Trophoblast cell (in vitro differentiated cells and primary cell): Measurements from ENCODE around the gene WDR27.

Source experiments
- DNase-seq, 2 donors: peaks; one replicate each; pipeline ENCODE4 v3.0.0-alpha.2; 2016
- H2AFZ ChIP-seq: 2 replicates; pipeline ENCODE4 v1.6.1; 2013; ENCODE audit warnings: low read length, moderate library complexity, mild to moderate bottlenecking; ENCODE audit not compliant: insufficient read depth, poor library complexity
- H2AK5ac ChIP-seq: 2 replicates; pipeline ENCODE4 v1.6.1; 2013; ENCODE audit warnings: mild to moderate bottlenecking, low read length
- H2BK120ac ChIP-seq: 2 replicates; pipeline ENCODE4 v1.6.1; 2013; ENCODE audit warnings: low read length, mild to moderate bottlenecking, moderate library complexity; ENCODE audit not compliant: insufficient read depth, poor library complexity
- H2BK12ac ChIP-seq: 2 replicates; pipeline ENCODE4 v1.6.1; 2013; ENCODE audit warnings: mild to moderate bottlenecking, low read length, moderate library complexity
- H2BK5ac ChIP-seq: 2 replicates; pipeline ENCODE4 v1.6.1; 2013; ENCODE audit warnings: low read length, low read depth, moderate library complexity, mild to moderate bottlenecking; ENCODE audit not compliant: poor library complexity
- H3K14ac ChIP-seq: 2 replicates; pipeline ENCODE4 v1.6.1; 2013; ENCODE audit warnings: mild to moderate bottlenecking, low read length
- H3K18ac ChIP-seq: 2 replicates; pipeline ENCODE4 v1.6.1; 2013; ENCODE audit warnings: mild to moderate bottlenecking, low read length
- H3K23ac ChIP-seq: 2 replicates; pipeline ENCODE4 v1.6.1; 2013; ENCODE audit warnings: low read length
- H3K27ac ChIP-seq: 2 replicates; pipeline ENCODE4 v1.5.1; 2013; ENCODE audit warnings: low read depth, mild to moderate bottlenecking, inconsistent platforms, low read length, moderate library complexity
- H3K27me3 ChIP-seq: 2 replicates; pipeline ENCODE4 v1.6.1; 2013; ENCODE audit warnings: inconsistent platforms, mild to moderate bottlenecking, low read length, moderate library complexity; ENCODE audit not compliant: insufficient read depth
- H3K36me3 ChIP-seq, 2 experiments: 1 replicate in 1 of 2; 2 replicates in 1 of 2; pipeline ENCODE4 v1.6.1; 2013; ENCODE audit warnings: low read length in 2 of 2, mild to moderate bottlenecking in 2 of 2, moderate library complexity in 1 of 2; ENCODE audit not compliant: insufficient read depth in 2 of 2, control insufficient read depth in 1 of 2
- H3K4ac ChIP-seq: 2 replicates; pipeline ENCODE4 v1.6.1; 2013; ENCODE audit warnings: low read depth, mild to moderate bottlenecking, low read length, moderate library complexity
- H3K4me1 ChIP-seq, 2 experiments: 1 replicate in 1 of 2; 2 replicates in 1 of 2; pipeline ENCODE4 v1.6.1; 2013; ENCODE audit warnings: low read length in 2 of 2, mild to moderate bottlenecking in 2 of 2, moderate library complexity in 1 of 2; ENCODE audit not compliant: insufficient read depth in 2 of 2, control insufficient read depth in 1 of 2
- H3K4me2 ChIP-seq: 2 replicates; pipeline ENCODE4 v1.6.1; 2013; ENCODE audit warnings: inconsistent platforms, mild to moderate bottlenecking, low read length, moderate library complexity
- H3K4me3 ChIP-seq: 2 replicates; pipeline ENCODE4 v1.5.1; 2013; ENCODE audit warnings: mild to moderate bottlenecking, low read depth, low read length, inconsistent platforms
- H3K79me1 ChIP-seq: one replicate; pipeline ENCODE4 v1.6.1; 2013; ENCODE audit warnings: low read length
- H3K79me2 ChIP-seq: 2 replicates; pipeline ENCODE4 v1.6.1; 2013; ENCODE audit warnings: low read length, mild to moderate bottlenecking; ENCODE audit not compliant: control insufficient read depth, insufficient read depth, poor library complexity
- H3K9ac ChIP-seq: 2 replicates; pipeline ENCODE4 v1.6.1; 2013; ENCODE audit warnings: mild to moderate bottlenecking, low read length
- H3K9me3 ChIP-seq: 2 replicates; pipeline ENCODE4 v1.6.1; 2013; ENCODE audit warnings: low read depth, mild to moderate bottlenecking, control low read depth, inconsistent platforms, low read length; ENCODE audit not compliant: insufficient read depth
- H4K12ac ChIP-seq: 2 replicates; pipeline ENCODE4 v1.6.1; 2013; ENCODE audit warnings: low read depth, mild to moderate bottlenecking, low read length, moderate library complexity
- H4K8ac ChIP-seq: 2 replicates; pipeline ENCODE4 v1.6.1; 2013; ENCODE audit warnings: low read depth, mild to moderate bottlenecking, low read length, moderate library complexity
- H4K91ac ChIP-seq: one replicate; pipeline ENCODE4 v1.6.1; 2013; ENCODE audit warnings: low read depth, mild to moderate bottlenecking, low read length, moderate library complexity
- WGBS: extraction: QIAGEN DNeasy Blood & Tissue Kit; methylation state at CpG from one replicate; pipeline ENCODE4 v1.1.7; 2013; ENCODE audit warnings: missing lambda C conversion rate; ENCODE audit not compliant: insufficient read length, insufficient coverage; ENCODE audit errors: extremely low coverage; 5-methylcytosine and 5-hydroxymethylcytosine counted together

Gene WDR27

DNA sequence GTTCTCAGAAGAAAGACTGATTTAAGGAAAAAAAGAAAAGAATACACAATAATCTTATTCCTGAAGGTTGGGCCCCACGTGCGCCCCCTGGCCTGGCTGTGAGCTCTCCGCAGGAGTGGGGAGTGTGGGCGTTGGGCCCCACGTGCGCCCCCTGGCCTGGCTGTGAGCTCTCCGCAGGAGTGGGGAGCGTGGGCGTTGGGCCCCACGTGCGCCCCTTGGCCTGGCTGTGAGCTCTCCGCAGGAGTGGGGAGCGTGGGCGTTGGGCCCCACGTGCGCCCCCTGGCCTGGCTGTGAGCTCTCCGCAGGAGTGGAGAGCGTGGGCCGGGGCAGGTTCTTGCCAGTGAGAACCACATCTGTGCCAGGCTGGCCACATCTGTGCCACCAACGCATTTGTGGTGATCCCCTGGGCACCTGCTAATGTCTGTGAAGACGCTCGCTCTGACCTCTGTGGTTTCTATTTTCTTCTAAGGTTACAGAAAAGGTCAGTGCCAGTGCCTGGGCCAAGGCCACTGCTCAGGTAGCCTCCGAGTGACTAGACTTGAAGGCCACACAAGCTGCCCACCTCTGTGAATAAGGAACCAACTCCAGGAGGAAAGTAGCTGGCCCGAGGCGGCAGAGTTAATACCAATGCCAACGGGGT lies 41.0 kb downstream of the WDR27 start:
- Histone ChIP-seq H3K27ac (no peak overlapping the region), H3K36me3 (peaks cover 57 to 64% of the 10 kb centered on the region in 2 experiments), H2BK120ac (no peak overlapping the region), H3K27me3 (no peaks in the 10 kb centered on the region), H3K9ac (no peak overlapping the region), H2AK5ac (no peak overlapping the region), H2BK5ac (no peak overlapping the region), H2BK12ac (no peak overlapping the region), H3K9me3 (peaks cover 3% of the 10 kb centered on the region), H3K79me2 (no peaks in the 10 kb centered on the region), H3K4me1 (no peaks in the 10 kb centered on the region), H3K4me3 (no peak overlapping the region), H4K12ac (no peak overlapping the region), H3K79me1 (no peaks in the 10 kb centered on the region), H4K8ac (no peak overlapping the region), H3K14ac (no peak overlapping the region), H4K91ac (no peak overlapping the region), H3K23ac (no peak overlapping the region), H3K18ac (no peak overlapping the region), H3K4ac (no peak overlapping the region), H3K4me2 (no peak overlapping the region), H2AFZ (no peak overlapping the region)
- WGBS = no CpG with 5 or more reads among the region's 26 CpGs
- no peak for DNase-seq

DNA sequence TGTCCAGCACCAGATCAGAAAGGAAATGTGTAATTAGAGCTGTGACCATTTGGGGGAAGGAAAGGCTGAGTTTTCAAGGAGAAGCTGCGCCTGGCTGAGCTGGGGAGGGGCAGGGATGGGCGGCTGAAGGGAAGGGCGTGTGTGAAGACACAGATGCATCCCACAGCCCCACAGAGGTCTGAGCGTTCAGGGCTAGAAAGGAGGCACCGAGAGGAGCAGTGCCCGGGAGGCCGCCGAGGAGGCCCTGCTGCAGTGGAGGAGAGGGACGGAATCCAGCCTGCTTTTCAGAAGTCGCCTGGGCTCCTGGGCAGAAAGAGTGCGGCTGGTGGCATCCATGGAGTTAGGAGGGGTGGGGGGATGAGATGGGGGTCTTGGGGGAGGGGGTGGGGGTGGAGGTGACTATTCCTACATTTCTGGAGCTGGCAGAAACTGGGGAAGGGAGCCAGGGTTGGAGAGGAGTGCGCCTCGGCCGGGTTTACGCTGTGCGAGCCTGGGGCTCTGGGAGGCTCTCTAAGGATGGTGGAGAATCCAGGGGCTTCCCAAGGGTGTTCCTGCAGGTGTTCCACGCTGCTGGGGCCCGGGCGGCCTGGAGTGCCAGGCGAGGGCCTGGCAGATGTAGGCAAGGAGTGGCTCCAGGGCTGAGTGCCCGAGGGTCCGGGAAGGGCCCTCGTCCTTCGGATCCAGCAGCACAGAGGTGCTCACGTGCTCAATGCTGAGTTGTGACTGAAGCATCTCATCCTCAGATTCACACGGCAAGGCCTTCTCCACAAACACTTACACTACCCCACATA lies 41.8 kb downstream of the WDR27 start:
- Histone ChIP-seq H3K23ac (no peak overlapping the region), H3K9me3 (peaks cover 5% of the 10 kb centered on the region), H2BK5ac (no peak overlapping the region), H3K27ac (no peak overlapping the region), H3K18ac (no peak overlapping the region), H3K79me1 (no peaks in the 10 kb centered on the region), H4K91ac (no peak overlapping the region), H2AK5ac (no peak overlapping the region), H2BK12ac (no peak overlapping the region), H4K12ac (no peak overlapping the region), H2AFZ (no peak overlapping the region), H3K4me3 (no peak overlapping the region), H3K4ac (no peak overlapping the region), H3K4me2 (no peak overlapping the region), H3K79me2 (no peaks in the 10 kb centered on the region), H3K4me1 (no peaks in the 10 kb centered on the region), H2BK120ac (no peak overlapping the region), H3K9ac (no peak overlapping the region), H3K14ac (no peak overlapping the region), H3K27me3 (no peaks in the 10 kb centered on the region), H4K8ac (no peak overlapping the region), H3K36me3 (peaks cover 58 to 61% of the 10 kb centered on the region in 2 experiments)
- no CpG with 5 or more reads among the region's 26 CpGs for WGBS
- DNase-seq = no peak

DNA sequence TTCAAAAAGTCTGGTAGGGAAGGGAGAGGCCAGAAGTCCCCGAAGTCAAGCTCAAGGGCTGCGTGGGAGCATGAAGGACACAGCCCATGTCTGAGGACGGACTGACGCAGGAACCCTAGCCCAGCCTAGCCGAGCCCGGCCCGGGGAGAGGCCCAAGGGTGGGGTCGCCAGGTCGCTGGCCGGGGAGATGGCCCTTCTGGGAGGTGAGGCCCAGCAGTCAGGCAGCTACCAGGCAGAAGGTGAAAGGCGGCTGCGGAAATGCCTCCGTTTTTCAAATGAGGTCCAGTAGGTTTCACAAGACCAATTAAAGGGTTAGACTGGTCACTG lies 44.6 kb downstream of the WDR27 start:
- no CpG with 5 or more reads among the region's 13 CpGs for WGBS

GRCh38 chr6:169656546-169657283 lies 45.1 kb downstream of the WDR27 start:
- no peaks in the 10 kb centered on the region for H3K27me3 ChIP-seq
- peak overlapping the region; percentile 18 for H4K12ac ChIP-seq
- no peak overlapping the region for H2BK12ac ChIP-seq
- no peak overlapping the region for H3K14ac ChIP-seq
- no peak overlapping the region for H3K4me2 ChIP-seq
- H3K23ac ChIP-seq = no peak overlapping the region
- no peaks in the 10 kb centered on the region for H3K79me1 ChIP-seq
- H3K18ac ChIP-seq = no peak overlapping the region
- H3K4ac ChIP-seq = no peak overlapping the region
- peaks cover 9% of the 10 kb centered on the region for H3K9me3 ChIP-seq
- H2BK120ac ChIP-seq = no peak overlapping the region
- H3K4me1 ChIP-seq = no peaks in the 10 kb centered on the region
- no peak overlapping the region for H2AK5ac ChIP-seq
- H4K8ac ChIP-seq = no peak overlapping the region
- no CpG with 5 or more reads among the region's 23 CpGs for WGBS
- H2AFZ ChIP-seq = no peak overlapping the region
- H3K9ac ChIP-seq = no peak overlapping the region
- no peak overlapping the region for H4K91ac ChIP-seq
- H3K36me3 ChIP-seq = peaks cover 50 to 55% of the 10 kb centered on the region in 2 experiments
- H3K79me2 ChIP-seq = no peaks in the 10 kb centered on the region
- DNase-seq = no peak
- H2BK5ac ChIP-seq = no peak overlapping the region
- no peak overlapping the region for H3K27ac ChIP-seq
- no peak overlapping the region for H3K4me3 ChIP-seq

More for the DNA sequence above, 44.6 kb downstream of the WDR27 start:
- Histone ChIP-seq H2AK5ac (no peak overlapping the region), H3K4ac (no peak overlapping the region), H3K4me2 (no peak overlapping the region), H2BK5ac (no peak overlapping the region), H4K12ac (no peak overlapping the region), H3K27ac (no peak overlapping the region), H4K8ac (no peak overlapping the region), H2BK120ac (no peak overlapping the region), H3K23ac (no peak overlapping the region), H3K79me2 (no peaks in the 10 kb centered on the region), H3K9ac (no peak overlapping the region), H3K9me3 (peaks cover 9% of the 10 kb centered on the region), H4K91ac (no peak overlapping the region), H3K79me1 (no peaks in the 10 kb centered on the region), H3K14ac (no peak overlapping the region), H3K27me3 (no peaks in the 10 kb centered on the region), H2BK12ac (no peak overlapping the region), H2AFZ (no peak overlapping the region), H3K18ac (no peak overlapping the region), H3K36me3 (peaks cover 50 to 54% of the 10 kb centered on the region in 2 experiments), H3K4me1 (no peaks in the 10 kb centered on the region), H3K4me3 (no peak overlapping the region)
- DNase-seq = no peak
